Measurements from ENCODE around the gene MICAL2. TPM values are rescaled to one million over a fixed set of nuclear protein-coding genes. Genes with fewer than 3 reads are reported as not detected.

The MICAL2 gene
- total and polyA plus RNA-seq, 10 of the 15 experiments (the other 5 are each of a cell fraction or from before 2014, with no cell fraction given), result 0.90 to 5.6 (median 2.4) TPM

DNA sequence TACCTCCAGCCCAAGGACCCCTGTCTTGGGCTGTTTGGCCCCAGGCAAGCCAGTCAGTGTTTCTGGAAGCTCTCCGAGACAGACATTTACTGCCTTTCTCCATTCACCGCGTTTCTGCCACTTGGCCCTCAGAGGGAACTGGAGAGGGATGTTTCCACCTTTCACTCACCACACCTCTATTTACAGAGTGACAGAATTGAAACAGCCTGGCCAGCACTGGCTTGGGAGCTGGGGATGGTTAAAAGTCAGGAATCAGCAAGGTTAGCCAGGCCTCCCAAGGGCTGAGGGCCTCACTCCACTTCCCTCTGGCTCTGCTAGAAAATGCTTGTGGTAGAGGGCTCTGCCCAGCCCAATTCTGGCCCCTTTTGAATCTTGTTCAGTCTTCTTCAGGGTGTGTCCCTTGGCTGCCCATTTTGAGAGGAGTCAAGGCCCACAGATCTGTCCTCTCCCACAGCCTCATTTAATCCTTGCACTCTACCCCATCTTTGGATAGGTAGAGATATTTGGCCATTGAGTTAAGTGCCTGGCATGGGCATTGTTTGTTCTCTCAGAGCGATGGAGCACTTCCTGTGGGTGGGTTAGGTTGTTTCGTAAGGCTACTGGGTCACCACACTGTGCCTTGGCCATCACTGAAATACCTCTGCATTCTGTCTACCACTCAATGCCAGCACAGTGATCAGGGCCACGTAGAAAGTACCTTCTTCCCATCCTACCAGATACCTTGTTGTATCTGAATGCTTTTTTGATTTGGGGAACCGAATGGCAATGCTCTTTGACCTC lies 119.2 kb downstream of the MICAL2 start:
- WGBS (ENCODE audit: insufficient coverage, insufficient replicate concordance, low lambda C conversion rate, missing lambda C conversion rate), result 59% methylated on average over 7 of the region's 7 CpGs
- intact Hi-C loops (cut with micrococcal nuclease; ENCODE audit: unreplicated experiment), result no loop called here
- H3K9ac ChIP-seq (ENCODE audit: control insufficient read depth, insufficient read depth, low read length), result no peak overlapping the region
- in situ Hi-C loops (cut with MboI), result no loop called here
- no peaks in the 10 kb centered on the region for H3K79me2 ChIP-seq (ENCODE audit: control insufficient read depth, insufficient read depth, low read length)
- no peaks in the 10 kb centered on the region for H3K36me3 ChIP-seq (ENCODE audit: control insufficient read depth in 2 of 2, insufficient read depth in 2 of 2, low read length in 1 of 2)
- no peak overlapping the region for H2AFZ ChIP-seq (ENCODE audit: control insufficient read depth, low read depth, low read length)
- no peaks in the 10 kb centered on the region for H4K20me1 ChIP-seq (ENCODE audit: control insufficient read depth, insufficient read depth)
- no TSS peak for BruUV-seq (replicated peaks)
- no peak overlapping the region for H3K4me2 ChIP-seq (ENCODE audit: control insufficient read depth, insufficient read depth)
- TF ChIP-seq ELK1 (IDR thresholded peaks at IDR 0.05; ENCODE audit: low read depth, low read length) (no peak), EGR1 (IDR thresholded peaks at IDR 0.05; ENCODE audit: borderline replicate concordance in 1 of 2, low read depth in 2 of 2, low read length in 2 of 2) (no peak), SREBF1 (IDR thresholded peaks at IDR 0.05; ENCODE audit: low read length) (no peak), ZNF24 (IDR thresholded peaks at IDR 0.05) (no peak), MTA3 (IDR thresholded peaks at IDR 0.05; ENCODE audit: borderline replicate concordance, low read length) (no peak), SMARCA5 (IDR thresholded peaks at IDR 0.05) (no peak), IRF5 (IDR thresholded peaks at IDR 0.05; ENCODE audit: borderline replicate concordance) (no peak), YBX1 (IDR thresholded peaks at IDR 0.05) (no peak), SREBF2 (IDR thresholded peaks at IDR 0.05; ENCODE audit: low read length) (no peak)
- TF ChIP-seq, protein P1, sequence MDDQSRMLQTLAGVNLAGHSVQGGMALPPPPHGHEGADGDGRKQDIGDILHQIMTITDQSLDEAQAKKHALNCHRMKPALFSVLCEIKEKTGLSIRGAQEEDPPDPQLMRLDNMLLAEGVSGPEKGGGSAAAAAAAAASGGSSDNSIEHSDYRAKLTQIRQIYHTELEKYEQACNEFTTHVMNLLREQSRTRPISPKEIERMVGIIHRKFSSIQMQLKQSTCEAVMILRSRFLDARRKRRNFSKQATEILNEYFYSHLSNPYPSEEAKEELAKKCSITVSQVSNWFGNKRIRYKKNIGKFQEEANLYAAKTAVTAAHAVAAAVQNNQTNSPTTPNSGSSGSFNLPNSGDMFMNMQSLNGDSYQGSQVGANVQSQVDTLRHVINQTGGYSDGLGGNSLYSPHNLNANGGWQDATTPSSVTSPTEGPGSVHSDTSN (IDR thresholded peaks at IDR 0.05; ENCODE audit: insufficient replicate concordance, low read depth, low read length), result no peak
- H3K27ac ChIP-seq (ENCODE audit: control insufficient read depth, insufficient read depth), result no peak overlapping the region
- H3K4me3 ChIP-seq, result no peak overlapping the region
- FAIRE-seq (no peak), DNase-seq (ENCODE audit: low read depth, low spot score) (no peak), ATAC-seq (no peak)
- CTCF ChIA-PET, result no interaction called here
- POLR2A ChIA-PET, result no interaction called here
- RAD21 ChIA-PET (ENCODE audit: unreplicated experiment), result no interaction called here
- no peaks in the 10 kb centered on the region for H3K27me3 ChIP-seq (replicated peaks in 1 of 2; ENCODE audit: control insufficient read depth in 2 of 2, insufficient read depth in 2 of 2, low read length in 1 of 2)
- H3K4me1 ChIP-seq (ENCODE audit: control insufficient read depth, insufficient read depth, low read length), result peaks cover under 1% of the 10 kb centered on the region
- no peaks in the 10 kb centered on the region for H3K9me3 ChIP-seq (replicated peaks; ENCODE audit: control insufficient read depth, insufficient read depth, low read length)
- SMC1A ChIA-PET (ENCODE audit: uncharacterized antibody, unreplicated experiment), result interaction anchor here (0.5 kb wide), 1 partner anchor 38 kb away, joined by 3 read pairs; no protein-coding TSS in a partner anchor
